K562 (cell line): Measurements from ENCODE around the gene ADAMTS6. TPM values are rescaled to one million over a fixed set of nuclear protein-coding genes. Genes with fewer than 3 reads are reported as not detected.

Experiments used
- ATAC-seq: fragments of 200-7000 bp; cut with Tn5 transposase; 3 replicates; pipeline ENCODE4 v1.9.1; 2020; ENCODE audit warnings: moderate library complexity
- BruUV-seq: library from RNA; stranded (reverse); fragments of 400-500 nt; replicated peaks from 2 replicates; lab custom pipeline; 2021; lab: Mats Ljungman, UMichigan
- CTCF ChIA-PET: fragments of 300-600 bp; formaldehyde crosslinking; extraction: SDS; loops from one replicate; lab custom pipeline; 2021; ENCODE audit warnings: low intra/inter-chr PET ratio; lab: Yijun Ruan, JAX
- POLR2A ChIA-PET: fragments of 300-600, 350-650 bp; sonication (Branson Sonifier 250); formaldehyde crosslinking; extraction: SDS; loops from one replicate; lab custom pipeline; 2021; ENCODE audit warnings: antibody characterized with exemption, inconsistent platforms; lab: Yijun Ruan, JAX
- DNase-seq, 4 experiments: peaks; one replicate each; pipeline versions ENCODE4 v3.0.0 to v3.0.0-alpha.2; 2011 to 2018; ENCODE audit warnings: low spot score in 3 of 4, mixed read lengths in 3 of 4; ENCODE audit errors: extremely low read depth in 1 of 4
- FAIRE-seq: peaks from 2 replicates; lab custom pipeline; 2011; peaks lifted over from hg19 to GRCh38; lab: Jason Lieb, UNC
- H2AFZ ChIP-seq: 2 replicates; pipeline ENCODE4 v1.6.0; 2011; ENCODE audit warnings: low read depth, low read length, control low read depth, inconsistent platforms
- H3K27ac ChIP-seq: fragments of 200-600 bp; 3 replicates; pipeline ENCODE4 v1.8.0; 2011; ENCODE audit warnings: low read depth, mild to moderate bottlenecking, control low read depth, inconsistent platforms, low read length, moderate library complexity, mixed read lengths; ENCODE audit errors: extremely low read depth
- H3K27me3 ChIP-seq, 2 experiments: fragments of 300-600 bp in 1 of 2; 2 replicates in 1 of 2; 3 replicates in 1 of 2; pipeline versions ENCODE4 v1.6.0 to v1.8.0; 2011; ENCODE audit warnings: inconsistent platforms in 2 of 2, low read length in 2 of 2, mild to moderate bottlenecking in 1 of 2, mixed read lengths in 1 of 2, moderate library complexity in 1 of 2; ENCODE audit not compliant: control insufficient read depth in 2 of 2, insufficient read depth in 2 of 2
- H3K36me3 ChIP-seq: fragments of 300-600 bp; 3 replicates; pipeline ENCODE4 v1.8.0; 2011; ENCODE audit warnings: mild to moderate bottlenecking, low read length, inconsistent platforms; ENCODE audit not compliant: control insufficient read depth, insufficient read depth
- H3K4me1 ChIP-seq, 2 experiments: fragments of 200-600 bp in 1 of 2; replicated peaks in 1 of 2; 2 replicates in 1 of 2; 3 replicates in 1 of 2; pipeline versions ENCODE4 v1.5.1 to v1.8.0; 2011; ENCODE audit warnings: inconsistent platforms in 2 of 2, low read length in 2 of 2, mild to moderate bottlenecking in 1 of 2, mixed read lengths in 1 of 2, moderate library complexity in 1 of 2; ENCODE audit not compliant: control insufficient read depth in 2 of 2, insufficient read depth in 2 of 2
- H3K4me2 ChIP-seq: 2 replicates; pipeline ENCODE4 v1.6.1; 2011; ENCODE audit warnings: low read length, control low read depth, inconsistent platforms, mixed read lengths; ENCODE audit not compliant: insufficient read depth
- H3K4me3 ChIP-seq: fragments of 200-600 bp; sonication (generic), shearing (Covaris generic); 2 replicates; pipeline ENCODE4 v1.5.1; 2016; ENCODE audit warnings: control low read depth, inconsistent platforms
- H3K79me2 ChIP-seq: fragments of 200-600 bp; 3 replicates; pipeline ENCODE4 v1.8.0; 2011; ENCODE audit warnings: low read length, inconsistent platforms; ENCODE audit not compliant: control insufficient read depth, insufficient read depth
- H3K9ac ChIP-seq, 2 experiments: 2 replicates each; pipeline versions ENCODE4 v1.6.0 to v1.6.1; 2011; ENCODE audit warnings: low read depth in 2 of 2, low read length in 2 of 2, control low read depth in 1 of 2, inconsistent platforms in 1 of 2, mild to moderate bottlenecking in 1 of 2, mixed read lengths in 1 of 2; ENCODE audit not compliant: insufficient read depth in 1 of 2
- H3K9me1 ChIP-seq: one replicate; pipeline ENCODE4 v1.6.0; 2011; ENCODE audit warnings: inconsistent platforms, mild to moderate bottlenecking, low read length, moderate library complexity; ENCODE audit not compliant: control insufficient read depth, insufficient read depth
- H3K9me3 ChIP-seq: replicated peaks from 2 replicates; pipeline ENCODE4 v1.5.1; 2011; ENCODE audit warnings: low read depth, low read length, inconsistent platforms; ENCODE audit not compliant: control insufficient read depth, insufficient read depth
- H4K20me1 ChIP-seq: replicated peaks from 2 replicates; pipeline ENCODE4 v1.6.1; 2011; ENCODE audit warnings: low read length, inconsistent platforms, mixed read lengths; ENCODE audit not compliant: control insufficient read depth, insufficient read depth
- MYC ChIP-seq, 2 experiments: fragments of 250-450 bp in 1 of 2; sonication (Bioruptor Pico) in 1 of 2; IDR thresholded peaks; 2 replicates each; pipeline versions ENCODE4 v1.5.1 to v1.6.1; 2012 to 2021; ENCODE audit warnings: low read depth in 2 of 2, borderline replicate concordance in 1 of 2, improper control_type of control experiment in 1 of 2, low read length in 1 of 2, mild to moderate bottlenecking in 1 of 2, moderate library complexity in 1 of 2
- PHF8 ChIP-seq: fragments of 200-600 bp; sonication (generic); IDR thresholded peaks from 2 replicates; pipeline ENCODE4 v1.6.1; 2012; ENCODE audit warnings: mixed run types, mild to moderate bottlenecking, inconsistent platforms, low read length, moderate library complexity, borderline replicate concordance
- TAF15 ChIP-seq: fragments of 200-400 bp; formaldehyde crosslinking; IDR thresholded peaks from 2 replicates; pipeline ENCODE4 v1.6.1; 2017; ENCODE audit warnings: mild to moderate bottlenecking, low read depth, low read length, moderate library complexity
- U2AF1 ChIP-seq: fragments of 200-400 bp; formaldehyde crosslinking; optimal IDR thresholded peaks from 2 replicates; pipeline ENCODE3; 2017; ENCODE audit warnings: mild to moderate bottlenecking, low read depth, low read length, moderate library complexity
- ZFP30 ChIP-seq: fragments of 250-450 bp; sonication (Bioruptor Pico); IDR thresholded peaks from 2 replicates; pipeline ENCODE4 v1.8.0; 2022; ENCODE audit warnings: moderate library complexity, mild to moderate bottlenecking, inconsistent platforms, borderline replicate concordance
- ZNF197 ChIP-seq: fragments of 200-800 bp; sonication (Bioruptor generic); IDR thresholded peaks from 2 replicates; pipeline ENCODE4 v1.6.1; 2016; ENCODE audit warnings: low read depth, missing genetic modification characterization, missing compliant biosample characterization
- ZNF740 ChIP-seq, 3 experiments: fragments of 200-800 bp in 1 of 3; sonication (Bioruptor generic) in 1 of 3; sonication (generic) in 1 of 3; formaldehyde crosslinking in 1 of 3; IDR thresholded peaks; 2 replicates each; pipeline versions ENCODE4 v1.6.1 to v1.8.0; 2016 to 2022; ENCODE audit warnings: mild to moderate bottlenecking in 2 of 3, missing compliant biosample characterization in 2 of 3, missing genetic modification characterization in 2 of 3, missing genetic modification reagents in 1 of 3
- WGBS: fragments of 100-300 bp; shearing (Covaris generic); methylation state at CpG from one replicate; pipeline ENCODE4 v1.1.6; 2016; ENCODE audit warnings: low coverage, mixed read lengths; ENCODE audit not compliant: insufficient coverage; ENCODE audit errors: missing lambda C conversion rate; 5-methylcytosine and 5-hydroxymethylcytosine counted together
- in situ Hi-C: fragments of 300-500 bp; cut with MboI; formaldehyde crosslinking; loops from 4 replicates; pipeline ENCODE4 v1.15.0; 2018; ENCODE audit warnings: inconsistent platforms, mixed read lengths
- intact Hi-C: fragments of 100-400 bp; cut with micrococcal nuclease; formaldehyde crosslinking; loops from 2 replicates; pipeline ENCODE4 v1.14.2; 2022
- polyA plus RNA-seq, 8 experiments: library from polyadenylated mRNA; depleted of rRNA in 4 of 8; stranded (reverse) in 5 of 8; unstranded in 3 of 8; fragments of >200 nt; fragmentation: Nextera tagmentation in 2 of 8; fragmentation: Illumina TruSeq in 1 of 8; extraction: Ambion mirVana in 2 of 8; extraction: Trizol in 1 of 8; gene quantifications; 2 replicates each; pipeline versions ENCODE4 v1.2.1 to v1.2.3, GENCODE V29; 2011 to 2014; ENCODE audit warnings: inconsistent platforms in 1 of 8, missing spikeins in 1 of 8
- total RNA-seq, 7 experiments: library from RNA; depleted of rRNA in 6 of 7; stranded (reverse); fragments of >200 nt in 6 of 7; fragmentation: Illumina TruSeq in 2 of 7; extraction: Trizol in 2 of 7; gene quantifications; 2 replicates each; pipeline versions ENCODE4 v1.2.1 to v1.2.3, GENCODE V29; 2011 to 2021; ENCODE audit warnings: low replicate concordance in 1 of 7

Gene ADAMTS6
- total and polyA plus RNA-seq, 9 of the 15 experiments (the other 6 are each of a cell fraction or from before 2014, with no cell fraction given), result 0.57 to 5.3 (median 1.5) TPM

- no peak for TF ChIP-seq ZNF740 (CRISPR knock-in tag; IDR thresholded peaks at IDR 0.05)
- no peak for TF ChIP-seq ZNF740 (tag; IDR thresholded peaks at IDR 0.05)
- no peak for TF ChIP-seq U2AF1
- TF ChIP-seq, all 486 proteins: peak for 0
Observed at GRCh38 chr5:65105301-65105700, 376.4 kb downstream of the ADAMTS6 start (continued).

- H2AFZ ChIP-seq, result no peak overlapping the region
- H4K20me1 ChIP-seq, result no peaks in the 10 kb centered on the region
- ATAC-seq, result no peak
- intact Hi-C loops (no loop called here), in situ Hi-C loops (no loop called here)
- WGBS, result 6% methylated on average over 2 of the region's 2 CpGs
- FAIRE-seq, result no peak
- H3K9me3 ChIP-seq, result no peaks in the 10 kb centered on the region
- H3K9me1 ChIP-seq, result no peaks in the 10 kb centered on the region
- ChIA-PET POLR2A (interaction anchor here (1.6 kb wide), 1 partner anchor 11 kb away, joined by 4 read pairs; no protein-coding TSS in a partner anchor), CTCF (no interaction called here)
- H3K36me3 ChIP-seq, result no peaks in the 10 kb centered on the region
- H3K27ac ChIP-seq, result no peak overlapping the region
- no peaks in the 10 kb centered on the region for H3K79me2 ChIP-seq
- no TSS peak for BruUV-seq
- H3K4me1 ChIP-seq, result peaks cover 9% of the 10 kb centered on the region in 2 experiments; a peak in 4 of 5 replicates
- no peak overlapping the region for H3K9ac ChIP-seq
- no peak overlapping the region for H3K4me3 ChIP-seq
- 0 out of 5 replicates have a peak, but pooled peaks cover 0 to 4% of the 10 kb centered on the region in 2 experiments for H3K27me3 ChIP-seq
- no peak overlapping the region for H3K4me2 ChIP-seq
- DNase-seq, result no peak
- TF ChIP-seq TAF15 (no peak), ZFP30 (CRISPR knock-in tag) (no peak), PHF8 (no peak), MYC (IDR thresholded peaks at IDR 0.05; ENCODE audit: low read depth, low read length) (no peak), MYC (CRISPR knock-in tag; IDR thresholded peaks at IDR 0.05; ENCODE audit: borderline replicate concordance, low read depth) (no peak), ZNF197 (no peak)
Observed at GRCh38 chr5:65104831-65105230, 376.9 kb downstream of the ADAMTS6 start.
